Measurements from ENCODE around the gene ESYT2.

DNA sequence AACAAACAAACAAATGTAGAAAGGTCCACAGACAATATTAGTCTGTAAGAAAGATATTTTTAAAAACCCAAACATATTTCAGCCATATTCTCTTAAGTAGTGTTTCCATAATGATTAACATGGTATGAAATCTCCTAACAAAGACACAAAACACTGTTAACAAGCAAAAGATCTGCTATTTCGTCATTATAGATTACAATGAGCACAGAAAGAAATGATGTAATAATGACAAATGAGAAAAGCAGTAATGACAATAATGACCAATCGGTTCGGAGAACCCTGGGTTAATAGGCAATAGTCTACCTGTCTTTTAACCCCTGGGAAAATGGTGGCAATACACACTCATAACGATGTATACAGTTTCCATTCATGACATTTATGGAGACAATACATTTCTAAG, 85.2 kb downstream of the ESYT2 start:
- no peak for TF ChIP-seq EZH2 (IDR thresholded peaks at IDR 0.05; ENCODE audit: low read length, missing control alignments)
- TF ChIP-seq, protein P1, sequence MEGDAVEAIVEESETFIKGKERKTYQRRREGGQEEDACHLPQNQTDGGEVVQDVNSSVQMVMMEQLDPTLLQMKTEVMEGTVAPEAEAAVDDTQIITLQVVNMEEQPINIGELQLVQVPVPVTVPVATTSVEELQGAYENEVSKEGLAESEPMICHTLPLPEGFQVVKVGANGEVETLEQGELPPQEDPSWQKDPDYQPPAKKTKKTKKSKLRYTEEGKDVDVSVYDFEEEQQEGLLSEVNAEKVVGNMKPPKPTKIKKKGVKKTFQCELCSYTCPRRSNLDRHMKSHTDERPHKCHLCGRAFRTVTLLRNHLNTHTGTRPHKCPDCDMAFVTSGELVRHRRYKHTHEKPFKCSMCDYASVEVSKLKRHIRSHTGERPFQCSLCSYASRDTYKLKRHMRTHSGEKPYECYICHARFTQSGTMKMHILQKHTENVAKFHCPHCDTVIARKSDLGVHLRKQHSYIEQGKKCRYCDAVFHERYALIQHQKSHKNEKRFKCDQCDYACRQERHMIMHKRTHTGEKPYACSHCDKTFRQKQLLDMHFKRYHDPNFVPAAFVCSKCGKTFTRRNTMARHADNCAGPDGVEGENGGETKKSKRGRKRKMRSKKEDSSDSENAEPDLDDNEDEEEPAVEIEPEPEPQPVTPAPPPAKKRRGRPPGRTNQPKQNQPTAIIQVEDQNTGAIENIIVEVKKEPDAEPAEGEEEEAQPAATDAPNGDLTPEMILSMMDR (conservative IDR thresholded peaks at IDR 0.05 in 1 of 2, IDR thresholded peaks at IDR 0.05 in 1 of 2; ENCODE audit: low read depth in 1 of 2, low read length in 2 of 2) = no peak

Data from fibroblast of lung (primary cell).